COR-L47 (cell line): ENCODE measurements around the gene TRIM2.
"Not testable (repeated sequence)": the region's sequence is repeated elsewhere in the genome, so short reads cannot be mapped to it uniquely, and the experiment has no call there.

ENCODE experiments used
- DNase-seq: peaks from one replicate; lab custom pipeline; 2025; lab: John Stamatoyannopoulos, UW

Gene TRIM2

GRCh38 chr4:153189016-153189801 lies 15.0 kb upstream of the TRIM2 start:
- no peak for DNase-seq

DNA sequence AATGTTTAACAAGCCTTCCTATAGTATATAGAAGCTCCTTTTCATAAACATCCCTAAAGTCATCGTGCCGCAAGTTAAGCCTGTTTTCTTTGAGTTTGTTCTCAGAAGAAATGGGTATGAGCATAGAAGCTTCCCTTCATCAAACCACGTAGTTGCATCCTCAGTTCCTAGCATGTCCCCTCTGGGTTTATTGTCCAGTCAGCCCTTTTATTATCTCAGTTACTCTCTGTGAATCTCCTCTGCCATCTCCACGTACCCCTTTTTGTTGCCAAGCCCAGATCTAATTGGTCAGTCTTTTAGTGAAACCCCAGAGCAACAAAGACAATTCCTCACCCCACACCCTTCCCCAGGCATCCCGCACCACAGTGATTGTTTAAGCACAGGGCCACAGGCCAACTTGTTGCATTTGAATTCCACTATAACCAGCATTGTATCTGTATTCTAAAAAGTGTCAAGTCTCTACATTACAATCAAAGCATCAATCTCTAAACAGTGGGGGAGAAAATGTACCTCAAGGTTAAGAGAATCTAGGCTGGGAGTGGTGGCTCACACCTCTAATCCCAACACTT lies 12.4 kb upstream of the TRIM2 start:
- no peak for DNase-seq

- no peak for DNase-seq
Measured at GRCh38 chr4:153197301-153197700, 6.9 kb upstream of the TRIM2 start.

DNA sequence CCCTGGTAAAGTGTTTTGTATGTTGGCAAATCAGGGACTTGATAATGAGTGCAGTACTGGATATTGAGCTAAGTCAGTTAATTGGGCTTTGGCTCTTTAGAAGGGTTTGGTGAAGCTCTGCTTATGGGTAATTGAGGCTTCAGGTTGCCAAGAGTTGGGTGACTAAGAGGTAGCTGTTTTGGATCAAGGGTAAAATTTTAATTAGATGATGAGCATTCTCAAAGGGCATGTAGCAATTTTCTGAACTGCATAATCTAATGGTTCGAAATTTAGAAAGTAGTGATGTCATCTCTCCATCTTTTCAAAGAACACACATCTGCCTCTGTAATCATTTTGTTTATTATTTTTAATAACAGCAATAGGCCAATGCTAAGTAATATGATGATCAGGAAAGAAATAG lies 5.5 kb upstream of the TRIM2 start:
- no peak for DNase-seq

- not testable (repeated sequence) for DNase-seq
Measured at GRCh38 chr4:153203746-153204145, 497 bp upstream of the TRIM2 start.

GRCh38 chr4:153204728-153205648 lies 745 bp downstream of the TRIM2 start:
- DNase-seq = no peak

DNA sequence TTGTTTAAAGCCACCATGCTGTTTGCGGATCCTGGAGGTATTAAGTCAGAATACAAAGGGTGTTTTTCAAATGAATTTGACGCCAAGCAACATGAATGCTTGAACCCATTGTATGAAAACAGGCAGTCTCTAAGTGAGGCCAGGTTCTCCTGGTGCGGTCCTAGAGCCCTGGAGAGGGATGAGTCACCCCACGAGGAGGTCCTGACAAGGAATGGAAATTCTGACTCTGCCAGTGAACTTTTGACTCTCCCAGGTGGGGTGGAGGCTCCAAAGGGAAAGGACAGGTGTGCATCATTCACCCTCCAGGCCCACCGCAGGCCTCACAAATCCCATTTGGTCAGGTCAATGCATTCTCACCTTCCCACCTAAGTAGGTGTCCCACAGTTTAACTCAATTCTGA lies 1.5 kb downstream of the TRIM2 start:
- no peak for DNase-seq

DNA sequence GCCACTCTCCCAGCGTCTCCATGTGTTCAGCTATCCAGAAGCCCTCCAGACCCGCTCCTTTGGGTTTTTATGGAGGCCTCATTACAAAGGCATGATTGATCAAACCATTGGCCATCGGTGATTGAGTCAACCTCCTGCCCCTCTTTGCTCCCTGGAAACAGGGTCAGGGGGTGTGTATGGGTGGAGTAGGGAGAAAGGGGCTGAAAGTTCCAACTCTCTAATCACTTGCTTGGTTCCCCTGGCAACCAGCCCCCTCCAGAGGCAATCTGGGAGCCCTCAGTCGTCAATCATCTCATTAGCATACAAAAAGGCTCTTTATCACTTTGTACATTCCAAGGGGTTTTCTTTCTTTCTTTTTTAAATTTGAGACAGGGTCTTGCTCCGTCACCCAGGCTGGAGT lies 2.3 kb downstream of the TRIM2 start:
- no peak for DNase-seq

DNA sequence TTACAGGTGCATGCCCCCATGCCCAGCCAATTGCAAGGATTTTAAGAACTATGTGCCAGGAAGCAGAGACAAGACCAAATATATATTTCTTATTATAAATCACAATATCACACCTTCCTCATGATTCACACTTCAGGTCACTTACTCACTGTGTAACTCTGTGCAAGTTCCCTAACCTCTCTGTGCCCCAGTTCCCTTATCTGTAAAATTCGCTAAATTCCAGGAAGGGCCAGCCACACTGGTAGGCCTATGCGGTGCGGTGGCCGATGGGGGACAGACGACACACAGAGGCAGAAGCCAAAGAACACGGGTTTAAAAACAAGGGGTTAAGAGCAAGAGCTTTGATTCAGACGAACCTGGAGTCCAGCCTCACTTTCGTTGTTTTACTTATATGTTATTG lies 2.8 kb downstream of the TRIM2 start:
- DNase-seq = no peak

DNA sequence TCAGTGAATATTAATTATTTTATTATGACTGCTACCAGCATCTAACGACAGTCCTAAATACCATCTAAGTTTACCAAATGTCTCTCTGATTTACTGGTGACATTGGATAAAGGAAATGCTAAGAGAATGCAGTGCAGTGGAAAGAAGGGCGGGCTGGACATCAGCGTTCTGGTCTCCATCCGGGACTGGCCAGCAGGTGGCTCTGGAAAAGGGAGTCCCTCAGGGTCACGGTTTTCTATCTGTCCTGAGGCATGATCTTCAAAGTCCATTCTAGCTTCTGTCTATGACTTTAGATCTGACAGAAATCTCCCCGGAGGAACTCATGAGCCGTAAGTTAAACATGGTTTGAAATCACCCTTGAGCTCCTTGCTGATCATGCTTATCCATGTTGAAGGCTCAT lies 3.3 kb downstream of the TRIM2 start:
- no peak for DNase-seq

DNA sequence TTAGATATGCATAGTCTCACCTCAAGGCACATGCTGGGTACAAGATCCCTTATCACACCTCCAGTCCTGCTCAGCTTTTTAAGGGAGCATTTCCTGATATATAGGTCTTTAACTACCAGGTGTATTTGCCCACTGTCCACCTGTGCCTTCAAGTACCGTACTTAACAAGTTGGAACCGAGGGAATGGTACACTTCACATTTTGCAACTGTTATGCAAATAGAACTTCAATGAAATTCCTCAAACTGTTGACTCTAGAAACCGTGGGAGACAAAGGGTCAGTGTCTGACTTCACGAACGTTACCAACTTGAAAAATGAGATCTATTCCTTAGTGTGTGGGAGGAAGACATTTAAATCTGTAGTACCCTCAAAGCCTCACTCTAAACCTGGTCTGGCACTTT lies 5.2 kb downstream of the TRIM2 start:
- no peak for DNase-seq

GRCh38 chr4:153210727-153211126 lies 6.5 kb downstream of the TRIM2 start:
- no peak for DNase-seq

DNA sequence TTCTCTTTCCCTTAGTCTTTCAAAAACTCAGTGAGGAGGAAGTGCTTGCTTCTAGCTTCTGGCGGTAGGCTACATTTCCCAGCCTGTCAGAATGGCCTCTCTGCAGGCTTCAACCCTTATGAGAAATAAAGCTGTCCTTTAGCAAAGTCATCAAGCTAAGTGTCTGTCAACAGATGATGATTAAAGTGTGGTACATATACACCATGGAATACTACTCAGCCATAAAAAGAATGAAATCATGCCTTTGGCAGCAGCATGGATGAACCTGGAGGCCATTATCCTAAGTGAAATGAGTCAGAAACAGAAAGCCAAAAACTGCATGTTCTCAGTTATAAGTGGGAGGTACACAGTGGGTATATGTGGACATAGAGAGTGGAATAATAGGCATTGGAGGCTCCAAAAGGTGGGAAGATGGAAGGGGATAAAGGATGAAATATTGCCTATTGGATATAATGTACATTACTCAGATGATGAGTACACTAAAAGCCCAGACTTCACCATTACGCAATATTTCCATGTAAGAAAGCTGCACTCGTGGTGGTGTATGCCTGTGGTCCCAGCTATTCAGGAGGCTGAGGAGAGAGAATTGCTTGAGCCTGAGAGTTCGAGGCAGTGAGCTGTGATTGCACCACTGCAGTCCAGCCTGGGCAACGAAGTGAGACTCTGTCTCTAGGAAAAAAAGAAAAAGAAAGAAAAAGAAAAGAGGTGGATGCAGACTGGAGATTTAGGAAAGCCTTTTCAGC lies 7.9 kb downstream of the TRIM2 start:
- no peak for DNase-seq

DNA sequence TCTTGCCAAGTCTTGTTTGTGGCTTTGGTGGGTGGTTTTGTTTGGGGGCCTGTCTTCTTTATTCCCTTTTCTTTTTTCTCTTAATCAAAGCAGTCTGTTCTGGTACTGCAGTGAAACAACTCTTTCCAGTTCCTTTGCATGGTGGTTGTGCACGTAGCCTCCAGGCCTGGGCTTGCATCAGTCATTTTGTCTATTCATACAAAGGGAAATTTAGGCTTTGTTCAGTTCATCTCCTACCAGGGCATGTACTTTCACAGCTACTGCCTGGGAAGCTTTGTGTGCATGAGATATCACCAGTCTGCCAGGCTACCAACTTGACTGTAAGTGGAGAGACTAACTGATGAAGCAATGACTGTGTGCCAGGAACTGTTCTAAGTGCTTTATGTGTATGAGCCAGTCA lies 8.5 kb downstream of the TRIM2 start:
- DNase-seq = no peak

DNA sequence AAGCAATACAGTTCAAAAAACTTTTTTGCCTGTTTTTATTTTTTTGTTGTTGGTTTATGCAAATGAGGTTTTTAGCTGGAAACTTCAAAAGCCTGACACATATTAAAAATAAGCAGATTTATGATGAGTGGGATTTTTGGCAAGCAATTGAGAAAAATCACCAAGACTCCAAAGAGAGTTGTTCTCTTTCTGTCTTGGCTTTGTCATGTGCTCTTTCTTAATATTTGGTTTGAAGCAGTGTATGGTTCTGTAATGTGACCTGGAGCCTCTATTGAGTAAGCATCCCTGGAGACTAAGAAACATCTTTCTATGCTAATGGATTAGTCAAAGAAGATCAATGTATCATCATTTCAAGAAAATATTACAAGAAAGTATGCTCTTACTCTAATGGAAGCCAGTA lies 11.7 kb downstream of the TRIM2 start:
- DNase-seq = no peak

GRCh38 chr4:153216546-153216945 lies 12.3 kb downstream of the TRIM2 start:
- DNase-seq = no peak

GRCh38 chr4:153217440-153217839 lies 13.2 kb downstream of the TRIM2 start:
- no peak for DNase-seq

DNA sequence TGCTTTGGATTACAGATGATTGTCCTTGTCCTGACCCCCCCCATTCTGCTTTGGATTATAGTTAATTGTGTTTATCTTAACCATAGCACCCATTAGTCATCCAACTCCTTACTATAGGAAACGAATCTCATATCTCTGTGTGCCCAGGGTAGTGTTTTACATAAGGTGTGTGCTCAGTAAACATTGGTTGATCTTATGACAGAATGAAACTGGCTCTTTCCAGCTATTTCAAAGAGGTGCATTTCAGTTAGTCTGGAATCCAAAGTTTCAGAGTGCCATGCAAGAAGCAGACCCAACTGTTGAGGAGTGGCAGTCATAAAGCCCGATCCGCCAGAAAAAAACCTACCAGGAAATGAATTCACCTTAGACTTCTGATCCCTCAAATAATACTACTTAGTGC lies 14.7 kb downstream of the TRIM2 start:
- DNase-seq = no peak

DNA sequence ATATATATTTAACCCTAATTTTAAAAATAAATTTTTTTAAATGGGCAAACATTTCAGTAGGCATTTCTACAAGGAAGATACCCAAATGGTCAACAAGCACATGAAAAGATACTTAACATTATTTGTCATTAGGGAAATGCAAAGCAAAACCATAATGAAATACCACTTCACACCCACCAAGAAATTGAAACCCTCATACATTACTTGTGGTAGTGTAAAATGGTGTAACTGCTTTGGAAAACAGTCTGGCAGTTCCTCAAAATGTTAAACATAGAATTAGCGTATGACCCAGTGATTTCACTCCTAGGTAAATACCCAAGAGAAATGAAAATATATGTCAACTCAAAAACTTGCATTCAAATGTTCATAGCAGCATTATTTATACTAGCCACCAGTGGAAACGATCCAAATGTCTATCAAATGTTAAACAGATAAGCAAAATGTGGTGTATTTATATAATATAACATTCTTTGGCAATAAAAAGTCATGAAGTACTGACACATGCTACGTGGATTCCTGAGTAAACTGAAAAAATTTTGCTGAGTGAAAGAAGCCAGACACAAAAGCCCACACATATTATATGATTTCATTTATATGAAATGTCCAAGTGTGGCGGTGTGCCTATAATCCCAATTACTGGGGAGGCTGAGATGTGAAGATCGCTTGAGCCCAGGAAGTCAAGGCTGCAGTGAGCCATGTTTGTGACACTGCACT lies 16.6 kb downstream of the TRIM2 start:
- no peak for DNase-seq

DNA sequence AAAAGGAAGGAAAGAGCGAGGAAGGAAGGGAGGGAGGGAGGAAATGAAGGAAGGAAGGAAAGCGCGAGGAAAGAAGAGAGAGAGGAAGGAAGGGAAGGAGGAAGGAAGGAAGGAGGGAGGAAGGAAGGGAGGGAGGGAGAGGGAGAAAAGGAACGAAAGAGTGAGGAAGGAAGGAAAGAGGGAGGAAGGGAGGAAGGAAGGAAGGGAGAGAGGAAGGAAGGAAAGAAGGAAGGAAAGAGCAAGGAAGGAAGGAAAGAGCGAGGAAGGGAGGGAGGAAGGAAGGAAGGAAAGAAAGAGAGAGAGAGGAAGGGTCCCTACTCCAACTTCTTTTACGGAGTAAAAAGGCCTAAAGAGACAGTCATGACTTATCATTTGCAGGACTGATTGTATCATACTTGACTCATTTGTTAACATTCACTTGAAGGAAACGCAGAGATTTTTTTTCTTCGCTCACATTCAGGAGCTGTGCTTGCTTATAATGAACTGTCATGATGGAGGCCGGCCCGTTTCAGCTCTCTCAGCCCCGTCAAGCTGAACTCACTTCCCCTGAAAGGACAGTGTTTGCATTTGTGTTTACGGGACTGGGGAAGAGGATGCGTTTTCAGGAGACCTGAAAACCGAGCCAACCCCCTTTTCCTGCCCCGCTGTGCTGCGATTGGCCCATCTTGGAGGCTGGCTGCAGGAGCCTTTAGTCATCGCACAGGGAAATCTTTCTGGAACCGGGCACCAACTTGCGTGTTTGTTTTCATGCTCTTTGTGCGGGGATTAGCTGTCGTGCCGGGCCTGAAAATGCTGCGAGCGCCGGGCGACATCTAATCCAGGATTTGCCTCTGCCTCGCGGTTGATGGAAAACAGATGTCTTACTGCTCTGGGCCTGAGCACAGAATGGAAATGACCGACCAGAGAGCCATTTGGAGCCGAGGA lies 17.8 kb downstream of the TRIM2 start:
- peak; percentile 42 for DNase-seq
